GM21390 (cell line): ENCODE data around the gene LPP.

Experiments
- ATAC-seq: cut with Tn5 transposase; IDR thresholded peaks from one replicate; pipeline ENCODE4 v1.9.1; 2021; ENCODE audit not compliant: unreplicated experiment

Gene LPP

GRCh38 chr3:188801393-188801792 lies 647.4 kb downstream of the LPP start:
- no peak for ATAC-seq

- ATAC-seq: no peak
Observed at GRCh38 chr3:188802645-188803044, 648.7 kb downstream of the LPP start.

DNA sequence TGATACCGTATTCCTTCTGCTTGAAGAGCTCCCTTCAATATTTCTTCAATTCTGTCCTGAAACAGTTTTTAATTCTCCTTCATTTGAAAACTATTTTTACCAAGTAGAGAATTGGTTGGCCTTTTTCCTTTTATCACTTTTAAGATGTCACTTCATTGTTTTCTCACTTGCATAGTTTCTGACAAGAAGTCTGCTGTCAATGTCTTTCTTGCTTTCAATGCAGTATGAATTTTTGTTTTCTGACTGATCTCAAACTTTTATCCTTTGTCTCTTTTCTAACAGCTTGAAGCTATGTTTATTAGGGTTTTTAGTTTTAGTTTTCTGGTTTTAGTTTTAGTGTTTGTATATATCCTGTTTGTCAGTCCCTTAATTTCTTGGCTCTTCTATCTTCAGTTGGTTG lies 653.0 kb downstream of the LPP start:
- no peak for ATAC-seq

- ATAC-seq: no peak
Observed at GRCh38 chr3:188812198-188812597, 658.2 kb downstream of the LPP start.

GRCh38 chr3:188814581-188814980 lies 660.6 kb downstream of the LPP start:
- no peak for ATAC-seq

DNA sequence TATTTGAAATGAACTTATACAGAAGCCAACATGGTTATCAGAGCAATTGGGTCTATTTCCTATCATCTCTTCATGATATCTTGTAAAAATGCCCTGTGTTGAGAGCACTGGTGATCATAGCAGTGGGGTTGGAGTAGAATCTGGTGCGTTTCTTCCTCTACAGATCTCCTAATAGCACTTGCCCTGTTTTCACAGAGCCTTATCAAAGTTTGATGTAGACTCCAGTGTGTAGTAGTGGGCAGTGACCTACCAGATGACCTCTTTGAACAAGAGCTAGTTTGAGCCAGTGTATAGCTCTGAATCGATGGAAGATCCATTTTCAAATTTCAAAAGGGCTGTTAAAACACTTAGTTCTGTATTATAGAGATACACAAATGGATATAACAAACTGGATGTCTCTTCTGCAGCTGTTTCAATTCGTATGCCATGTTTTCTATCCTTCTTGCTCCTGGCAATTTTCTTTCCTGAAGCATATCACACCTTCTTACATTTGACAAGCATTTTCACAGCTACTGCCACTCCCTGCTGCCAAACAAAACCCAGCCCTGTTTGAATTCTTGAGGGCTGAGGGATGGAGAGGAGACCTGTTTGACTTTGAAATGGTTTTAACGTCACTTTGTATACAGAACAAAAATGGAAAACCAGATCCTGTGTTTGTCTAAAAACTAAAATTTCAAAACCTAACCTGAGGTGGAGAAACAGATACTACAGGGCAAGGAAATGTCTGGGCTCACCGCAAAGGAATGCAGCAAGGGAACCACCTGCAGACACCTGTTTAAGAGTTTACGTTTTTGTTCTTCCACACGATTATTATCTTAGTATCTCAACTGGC lies 663.4 kb downstream of the LPP start:
- ATAC-seq: no peak

- no peak for ATAC-seq
Observed at GRCh38 chr3:188817935-188818269, 663.9 kb downstream of the LPP start.

DNA sequence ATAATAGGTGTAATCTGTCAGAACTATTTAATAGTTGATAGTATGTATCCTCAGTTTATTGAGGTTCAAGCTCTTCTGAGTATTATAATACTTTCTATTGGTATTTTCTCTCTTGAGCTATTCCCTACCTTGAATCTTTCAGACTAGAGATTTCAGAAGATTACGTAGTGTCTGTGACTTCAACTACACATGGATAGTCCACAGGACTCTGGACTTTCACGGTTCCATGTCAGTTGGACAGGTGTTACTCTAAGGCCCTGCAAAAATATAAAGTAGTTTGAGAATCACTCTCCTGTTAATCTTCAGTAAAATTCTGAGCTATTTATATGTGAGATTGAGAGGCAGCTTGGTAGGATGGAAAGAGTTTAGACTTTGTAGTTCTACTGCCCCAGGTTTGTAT lies 664.3 kb downstream of the LPP start:
- no peak for ATAC-seq

DNA sequence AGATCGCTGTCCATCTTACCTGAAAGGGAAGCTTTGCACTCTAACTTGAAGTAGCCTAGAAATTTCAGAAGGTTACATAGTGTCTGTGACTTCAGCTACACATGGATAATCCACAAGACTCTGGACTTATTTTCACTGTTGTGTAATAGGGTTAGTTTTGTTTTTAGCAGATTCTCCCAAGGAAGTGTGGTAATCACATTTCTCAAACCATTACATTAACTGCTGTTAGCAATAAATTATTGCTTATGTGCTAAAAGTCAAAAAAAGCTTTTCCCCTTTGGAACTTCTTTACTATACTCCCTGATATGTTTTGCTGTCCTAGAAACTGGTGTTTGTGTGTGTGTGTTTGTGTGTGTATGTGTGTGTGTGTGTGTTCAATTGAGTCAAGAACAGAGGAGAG lies 666.0 kb downstream of the LPP start:
- no peak for ATAC-seq

DNA sequence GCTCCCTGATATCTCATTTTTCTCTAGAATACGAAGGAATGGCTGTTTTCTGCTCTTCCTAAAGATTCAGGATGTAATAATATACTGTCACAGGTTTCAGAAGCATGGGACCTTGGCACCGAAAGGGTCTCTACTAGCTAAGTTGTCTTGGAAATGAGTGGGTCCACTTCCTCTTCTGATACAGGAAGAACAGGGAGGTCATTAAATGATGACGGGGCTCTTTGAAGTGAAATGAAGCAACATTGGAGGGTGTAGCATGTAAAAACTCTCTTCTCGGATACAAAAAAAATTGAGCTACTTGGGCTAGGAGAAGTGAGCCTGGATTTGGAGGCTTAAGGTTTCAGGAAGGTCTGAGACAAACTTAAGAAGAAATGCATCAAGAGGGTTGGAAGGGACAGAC lies 668.0 kb downstream of the LPP start:
- ATAC-seq: no peak

DNA sequence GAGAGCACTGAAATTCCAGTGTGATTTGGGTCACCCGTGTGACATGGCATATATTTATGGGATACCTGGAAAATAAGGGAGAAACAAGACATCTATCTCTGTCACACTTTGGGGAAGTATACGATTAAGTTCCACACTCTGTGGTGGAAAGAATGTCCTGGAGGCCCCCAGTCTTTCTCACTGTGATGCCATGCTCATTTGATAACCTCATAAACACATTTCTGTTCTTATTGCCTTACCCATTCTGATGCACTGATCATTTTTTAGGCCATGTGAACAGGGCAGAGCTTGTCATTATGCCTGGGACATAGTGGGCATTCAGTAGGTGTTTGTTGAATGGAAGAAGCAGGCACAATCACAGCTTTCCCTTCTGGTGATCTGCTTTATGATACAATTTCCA lies 668.5 kb downstream of the LPP start:
- no peak for ATAC-seq

DNA sequence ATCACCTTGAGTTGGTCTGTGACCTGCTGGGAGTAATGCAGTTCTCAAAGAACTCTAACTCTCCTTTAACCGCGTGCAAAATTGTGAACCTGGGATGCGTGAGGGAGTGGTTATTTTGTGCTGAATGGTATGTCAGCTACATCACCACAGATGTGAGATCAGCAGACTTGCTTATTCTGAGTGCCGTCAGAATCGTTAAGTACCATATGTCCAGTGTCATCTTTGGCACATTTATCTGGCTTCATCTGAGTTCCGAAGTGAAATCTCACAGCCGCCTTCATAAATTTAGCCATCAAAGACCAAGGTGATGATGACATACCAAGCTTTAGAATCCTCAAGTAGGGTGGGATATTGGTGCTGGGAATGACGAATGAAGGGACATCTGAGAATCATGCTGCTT lies 670.6 kb downstream of the LPP start:
- ATAC-seq: no peak

- ATAC-seq: no peak
Observed at GRCh38 chr3:188825901-188826300, 671.9 kb downstream of the LPP start.

- no peak for ATAC-seq
Observed at GRCh38 chr3:188826574-188826973, 672.6 kb downstream of the LPP start.

DNA sequence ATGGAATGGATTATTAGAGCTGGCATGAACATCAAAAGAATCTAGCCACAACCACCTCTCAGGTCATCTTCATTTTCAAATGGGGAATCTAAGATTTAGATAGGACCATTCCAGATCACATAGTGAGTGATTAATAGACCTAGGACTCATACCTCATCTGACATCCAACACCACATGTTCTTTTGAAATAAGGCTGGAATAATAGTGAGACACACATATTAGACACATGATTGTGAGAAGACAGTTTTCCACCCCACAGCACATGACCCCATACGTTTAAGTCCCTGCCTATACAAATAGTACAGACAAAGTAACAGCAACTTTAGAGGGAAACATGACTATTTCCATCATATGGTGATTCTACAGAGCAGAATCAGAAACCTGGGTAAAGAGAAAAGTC lies 673.1 kb downstream of the LPP start:
- ATAC-seq: no peak

DNA sequence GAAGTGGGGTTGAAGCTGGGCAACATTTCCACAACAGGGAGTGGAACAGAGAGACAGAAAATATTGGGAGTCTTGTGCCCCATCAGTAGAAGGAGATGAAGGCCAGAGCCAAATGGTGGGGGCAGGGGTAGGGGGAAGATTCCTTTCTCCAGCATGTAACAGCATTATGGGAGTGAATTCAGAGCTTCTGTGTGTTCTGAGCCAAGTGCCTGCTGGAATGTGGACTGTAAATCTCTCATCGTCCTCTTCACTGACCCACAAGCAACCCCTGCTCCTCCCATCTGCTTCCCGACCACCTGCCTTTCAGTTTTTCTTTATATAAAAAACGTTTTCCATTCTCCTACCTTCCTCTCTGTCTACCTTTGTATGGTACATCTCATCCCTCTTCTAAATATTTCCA lies 673.6 kb downstream of the LPP start:
- ATAC-seq: no peak

GRCh38 chr3:188829130-188829529 lies 675.2 kb downstream of the LPP start:
- ATAC-seq: no peak

GRCh38 chr3:188829576-188829975 lies 675.6 kb downstream of the LPP start:
- ATAC-seq: no peak

DNA sequence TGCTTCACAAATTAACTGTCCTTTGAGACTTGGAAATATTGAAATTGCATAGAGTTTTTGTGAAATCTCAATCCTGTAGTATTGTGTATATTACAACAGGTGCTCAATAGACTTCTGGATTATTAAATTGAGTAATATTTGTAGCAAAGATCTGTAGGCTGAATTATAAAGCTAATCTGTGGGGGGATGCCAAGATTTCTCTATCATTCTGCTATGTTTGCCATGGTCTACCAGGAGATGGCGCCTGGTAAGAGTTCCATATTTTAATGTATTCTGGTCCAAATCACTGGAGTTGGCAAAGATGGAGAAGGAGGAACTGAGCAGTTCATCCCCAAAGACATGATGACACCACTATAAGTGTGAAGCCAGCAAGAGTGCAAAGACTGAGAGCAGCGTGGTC lies 676.9 kb downstream of the LPP start:
- no peak for ATAC-seq

GRCh38 chr3:188832146-188832545 lies 678.2 kb downstream of the LPP start:
- no peak for ATAC-seq

- no peak for ATAC-seq
Observed at GRCh38 chr3:188832961-188833721, 679.2 kb downstream of the LPP start.

GRCh38 chr3:188834349-188834748 lies 680.4 kb downstream of the LPP start:
- ATAC-seq: no peak
